HG03575 (cell line): ENCODE results near the gene MYH9.
"Not testable (repeated sequence)": the region's sequence is repeated elsewhere in the genome, so short reads cannot be mapped to it uniquely, and the experiment has no call there.

ENCODE experiments used
- ATAC-seq: cut with Tn5 transposase; IDR thresholded peaks from one replicate; pipeline ENCODE4 v1.9.1; 2021; ENCODE audit not compliant: unreplicated experiment, insufficient number of reproducible peaks, low FRiP score; ENCODE audit errors: extremely low read depth

The MYH9 gene

GRCh38 chr22:36289948-36290371 lies 97.8 kb downstream of the MYH9 start:
- not testable (repeated sequence) for ATAC-seq

- no peak for ATAC-seq
These were observed 98.3 kb downstream of the MYH9 start for GRCh38 chr22:36289406-36289870.

GRCh38 chr22:36288571-36289405 lies 99.0 kb downstream of the MYH9 start:
- ATAC-seq = no peak

GRCh38 chr22:36287881-36288515 lies 99.8 kb downstream of the MYH9 start:
- no peak for ATAC-seq

- ATAC-seq = no peak
These were observed 101.4 kb downstream of the MYH9 start for GRCh38 chr22:36286096-36286957.

- no peak for ATAC-seq
These were observed 102.2 kb downstream of the MYH9 start for GRCh38 chr22:36285545-36285944.

- ATAC-seq = no peak
These were observed 102.8 kb downstream of the MYH9 start for GRCh38 chr22:36285017-36285416.

GRCh38 chr22:36284171-36284571 lies 103.6 kb downstream of the MYH9 start:
- ATAC-seq = no peak

- ATAC-seq = no peak
These were observed 105.4 kb downstream of the MYH9 start for GRCh38 chr22:36282328-36282831.

GRCh38 chr22:36281781-36282327 lies 105.9 kb downstream of the MYH9 start:
- ATAC-seq = no peak

GRCh38 chr22:36280379-36280778 lies 107.4 kb downstream of the MYH9 start:
- ATAC-seq = no peak

- ATAC-seq = no peak
These were observed 108.5 kb downstream of the MYH9 start for GRCh38 chr22:36279219-36279666.

- no peak for ATAC-seq
These were observed 110.1 kb downstream of the MYH9 start for GRCh38 chr22:36277482-36278291.

GRCh38 chr22:36274531-36274930 lies 113.2 kb downstream of the MYH9 start:
- no peak for ATAC-seq

GRCh38 chr22:36271951-36272350 lies 115.8 kb downstream of the MYH9 start:
- not testable (repeated sequence) for ATAC-seq

GRCh38 chr22:36271231-36271630 lies 116.5 kb downstream of the MYH9 start:
- not testable (repeated sequence) for ATAC-seq

- ATAC-seq = no peak
These were observed 119.8 kb downstream of the MYH9 start for GRCh38 chr22:36267896-36268485.

- no peak for ATAC-seq
These were observed 120.7 kb downstream of the MYH9 start for GRCh38 chr22:36267058-36267457.
